GM12878 (cell line): ENCODE data around the gene RALB. TPM values are rescaled to one million over a fixed set of nuclear protein-coding genes. Genes with fewer than 3 reads are reported as not detected.

Experiments used
- ATAC-seq: fragments of 200-7000 bp; cut with Tn5 transposase; 3 replicates; pipeline ENCODE4 v1.9.1; 2020; ENCODE audit warnings: mild to moderate bottlenecking, moderate library complexity
- BruUV-seq: library from RNA; stranded (reverse); fragments of 400-500 nt; replicated peaks from 2 replicates; lab custom pipeline; 2021; lab: Mats Ljungman, UMichigan
- CTCF ChIA-PET: fragments of 300-600 bp; sonication (Branson Sonifier 250); formaldehyde crosslinking; extraction: SDS; loops from one replicate; lab custom pipeline; 2021; ENCODE audit warnings: inconsistent platforms; lab: Yijun Ruan, JAX
- POLR2A ChIA-PET: fragments of 350-600 bp; formaldehyde crosslinking; extraction: SDS; loops from one replicate; lab custom pipeline; 2021; ENCODE audit warnings: inconsistent platforms; lab: Charles Lee
- RAD21 ChIA-PET: fragments of 300-600 bp; sonication (Branson Sonifier 250); formaldehyde crosslinking; loops from one replicate; lab custom pipeline; 2023; ENCODE audit warnings: antibody characterized with exemption; ENCODE audit not compliant: unreplicated experiment; lab: Charles Lee
- SMC1A ChIA-PET: fragments of 300-600 bp; sonication (Branson Sonifier 250); formaldehyde crosslinking; loops from one replicate; lab custom pipeline; 2023; ENCODE audit not compliant: unreplicated experiment, uncharacterized antibody; lab: Charles Lee
- DNase-seq: peaks from one replicate; pipeline ENCODE4 v3.0.0-alpha.2; 2011; ENCODE audit warnings: low read depth, low spot score
- FAIRE-seq: peaks from 3 replicates; lab custom pipeline; 2011; peaks lifted over from hg19 to GRCh38; lab: Jason Lieb, UNC
- H2AFZ ChIP-seq: 2 replicates; pipeline ENCODE4 v1.6.0; 2011; ENCODE audit warnings: low read depth, low read length, control low read depth; ENCODE audit not compliant: control insufficient read depth
- H3K27ac ChIP-seq: 2 replicates; pipeline ENCODE4 v1.5.1; 2011; ENCODE audit warnings: control low read depth; ENCODE audit not compliant: control insufficient read depth, insufficient read depth
- H3K27me3 ChIP-seq, 2 experiments: replicated peaks in 1 of 2; 2 replicates each; pipeline versions ENCODE4 v1.6.0 to v1.6.1; 2011; ENCODE audit warnings: low read length in 1 of 2; ENCODE audit not compliant: control insufficient read depth in 2 of 2, insufficient read depth in 2 of 2
- H3K36me3 ChIP-seq, 2 experiments: 2 replicates each; pipeline ENCODE4 v1.5.1; 2011; ENCODE audit warnings: low read length in 1 of 2; ENCODE audit not compliant: control insufficient read depth in 2 of 2, insufficient read depth in 2 of 2
- H3K4me1 ChIP-seq: 2 replicates; pipeline ENCODE4 v1.6.1; 2011; ENCODE audit warnings: mild to moderate bottlenecking, low read length, moderate library complexity, mixed read lengths; ENCODE audit not compliant: control insufficient read depth, insufficient read depth
- H3K4me2 ChIP-seq: 2 replicates; pipeline ENCODE4 v1.6.0; 2011; ENCODE audit warnings: control low read depth; ENCODE audit not compliant: control insufficient read depth, insufficient read depth
- H3K4me3 ChIP-seq: fragments of 200-600 bp; sonication (generic); 2 replicates; pipeline ENCODE4 v1.5.1; 2016
- H3K79me2 ChIP-seq: 2 replicates; pipeline ENCODE4 v1.6.0; 2011; ENCODE audit warnings: low read length; ENCODE audit not compliant: control insufficient read depth, insufficient read depth
- H3K9ac ChIP-seq: 2 replicates; pipeline ENCODE4 v1.8.0; 2011; ENCODE audit warnings: low read length, control low read depth, mixed read lengths; ENCODE audit not compliant: control insufficient read depth, insufficient read depth
- H3K9me3 ChIP-seq: replicated peaks from 3 replicates; pipeline ENCODE4 v1.5.1; 2011; ENCODE audit warnings: mild to moderate bottlenecking, low read length; ENCODE audit not compliant: control insufficient read depth, insufficient read depth
- H4K20me1 ChIP-seq: 2 replicates; pipeline ENCODE4 v1.6.0; 2011; ENCODE audit not compliant: control insufficient read depth, insufficient read depth
- CBFB ChIP-seq: IDR thresholded peaks from 2 replicates; pipeline ENCODE4 v1.6.1; 2016; ENCODE audit warnings: antibody characterized with exemption, low read depth
- CHD4 ChIP-seq: fragments of 200-600 bp; sonication (generic); IDR thresholded peaks from 2 replicates; pipeline ENCODE4 v1.6.1; 2016; ENCODE audit warnings: mild to moderate bottlenecking
- ELK1 ChIP-seq: IDR thresholded peaks from 2 replicates; pipeline ENCODE4 v1.6.1; 2012; ENCODE audit warnings: low read depth, low read length, improper control_type of control experiment
- HCFC1 ChIP-seq: fragments of 150-350 bp; IDR thresholded peaks from 2 replicates; pipeline ENCODE4 v1.6.1; 2014; ENCODE audit warnings: low read length
- MTA2 ChIP-seq: fragments of 450-650 bp; IDR thresholded peaks from 2 replicates; pipeline ENCODE4 v1.6.1; 2016; ENCODE audit warnings: low read depth, mild to moderate bottlenecking, moderate library complexity
- RELA ChIP-seq: fragments of 450-650 bp; IDR thresholded peaks from 2 replicates; pipeline ENCODE4 v1.8.0; 2014; ENCODE audit warnings: borderline replicate concordance; ENCODE audit not compliant: partially characterized antibody
- SRF ChIP-seq, 2 experiments: IDR thresholded peaks; 2 replicates each; pipeline ENCODE4 v1.6.1; 2011; ENCODE audit warnings: low read depth in 2 of 2, low read length in 2 of 2, mild to moderate bottlenecking in 1 of 2, moderate library complexity in 1 of 2
- SUPT20H ChIP-seq: IDR thresholded peaks from 2 replicates; pipeline ENCODE4 v1.6.1; 2011; ENCODE audit warnings: low read depth, mild to moderate bottlenecking, low read length, moderate library complexity, borderline replicate concordance; ENCODE audit not compliant: control insufficient read depth
- TAF1 ChIP-seq: IDR thresholded peaks from 2 replicates; pipeline ENCODE4 v1.6.1; 2011; ENCODE audit warnings: mild to moderate bottlenecking, low read depth, low read length, borderline replicate concordance
- WGBS: methylation state at CpG from one replicate; pipeline ENCODE4 v1.1.6; 2016; ENCODE audit warnings: low lambda C conversion rate; ENCODE audit not compliant: insufficient replicate concordance, insufficient coverage; ENCODE audit errors: missing lambda C conversion rate; 5-methylcytosine and 5-hydroxymethylcytosine counted together
- in situ Hi-C: fragments of 300-500 bp; cut with MboI; formaldehyde crosslinking; loops from 9 replicates; pipeline ENCODE4 v1.14.3; 2018; ENCODE audit warnings: mixed read lengths
- intact Hi-C: fragments of 100-400 bp; cut with micrococcal nuclease; formaldehyde crosslinking; loops from one replicate; pipeline ENCODE4 v1.14.2; 2022; ENCODE audit not compliant: unreplicated experiment
- polyA plus RNA-seq, 11 experiments: library from polyadenylated mRNA; depleted of rRNA in 4 of 11; unstranded in 6 of 11; stranded (reverse) in 5 of 11; fragments of >200 nt; fragmentation: Nextera tagmentation in 4 of 11; fragmentation: Illumina TruSeq in 1 of 11; extraction: Ambion mirVana in 4 of 11; extraction: Trizol in 1 of 11; gene quantifications; 1 replicate in 1 of 11; 2 replicates in 10 of 11; pipeline versions ENCODE4 v1.2.1 to v1.2.3, GENCODE V29; 2011 to 2016; ENCODE audit warnings: inconsistent platforms in 2 of 11, missing spikeins in 2 of 11, low read depth in 1 of 11
- total RNA-seq, 4 experiments: library from RNA; depleted of rRNA in 3 of 4; stranded (reverse); fragments of >200 nt in 3 of 4; fragmentation: Illumina TruSeq in 1 of 4; extraction: Trizol in 1 of 4; gene quantifications; 2 replicates each; pipeline versions ENCODE4 v1.2.1 to v1.2.3, GENCODE V29; 2013 to 2021

The RALB gene
- total and polyA plus RNA-seq, 10 of the 15 experiments (the other 5 are each of a cell fraction or from before 2014, with no cell fraction given) = 8.3 to 54.0 (median 24.2) TPM

GRCh38 chr2:120318626-120319025, 66.0 kb downstream of the RALB start:
- in situ Hi-C loops = loop anchor here (10.0 kb wide), 1 partner anchor 204 kb away; no protein-coding TSS in a partner anchor
- H2AFZ ChIP-seq = no peak overlapping the region
- H3K4me1 ChIP-seq = peaks cover under 1% of the 10 kb centered on the region; the same call in 1 of the 2 replicates
- H3K9ac ChIP-seq = no peak overlapping the region
- H3K4me3 ChIP-seq = no peak overlapping the region
- 9% methylated on average over 8 of the region's 8 CpGs for WGBS
- no peaks in the 10 kb centered on the region for H3K36me3 ChIP-seq
- H3K79me2 ChIP-seq = no peaks in the 10 kb centered on the region
- FAIRE-seq (no peak), DNase-seq (no peak), ATAC-seq (no peak)
- ChIA-PET POLR2A (no interaction called here), SMC1A (interaction anchor here (0.6 kb wide), 1 partner anchor 466 kb away, joined by 3 read pairs; no protein-coding TSS in a partner anchor), CTCF (interaction anchor here (1.4 kb wide), 1 partner anchor 142 kb away, joined by 6 read pairs; no protein-coding TSS in a partner anchor), RAD21 (no interaction called here)
- H3K27me3 ChIP-seq = peaks cover 1 to 3% of the 10 kb centered on the region in 2 experiments; a peak in 1 of 4 replicates
- no peaks in the 10 kb centered on the region for H4K20me1 ChIP-seq
- H3K27ac ChIP-seq = no peak overlapping the region
- TF ChIP-seq SRF (IDR thresholded peaks at IDR 0.05; ENCODE audit: low read depth in 2 of 2, low read length in 2 of 2) (no peak), HCFC1 (no peak), SUPT20H (no peak), RELA (no peak), ELK1 (no peak), CHD4 (no peak), TAF1 (no peak), MTA2 (no peak), CBFB (no peak)
- intact Hi-C loops = loop anchor here (10.0 kb wide), 1 partner anchor 564 kb away; the partner anchor contains the start of gene PTPN4
- H3K4me2 ChIP-seq = no peak overlapping the region
- no TSS peak for BruUV-seq
- H3K9me3 ChIP-seq = no peaks in the 10 kb centered on the region
